Fibroblast of lung (primary cell): ENCODE results near the gene APOA4.

ENCODE experiments used
- CTCF ChIP-seq, 2 donors: IDR thresholded peaks in 1 of 2; conservative IDR thresholded peaks in 1 of 2; 1 replicate in 1 of 2; 2 replicates in 1 of 2; pipeline ENCODE4 v1.5.1; 2011 to 2012; ENCODE audit warnings: low read length in 2 of 2, control low read depth in 1 of 2, inconsistent platforms in 1 of 2, low read depth in 1 of 2, mild to moderate bottlenecking in 1 of 2
- EZH2 ChIP-seq: IDR thresholded peaks from 2 replicates; pipeline ENCODE4 v1.5.1; 2012; ENCODE audit warnings: low read length, control low read depth, mild to moderate bottlenecking; ENCODE audit errors: missing control alignments

GRCh38 chr11:116788534-116788933, 34.6 kb downstream of the APOA4 start:
- TF ChIP-seq EZH2 (no peak), CTCF (conservative IDR thresholded peaks at IDR 0.05 in 1 of 2, IDR thresholded peaks at IDR 0.05 in 1 of 2; ENCODE audit: low read depth in 1 of 2, low read length in 2 of 2) (no peak)
